Lower leg skin (tissue), 4 donors: ENCODE results near the gene CPAMD8. TPM values are rescaled to one million over a fixed set of nuclear protein-coding genes. Genes with fewer than 3 reads are reported as not detected.

ENCODE experiments used
- DNase-seq, 2 donors: peaks; one replicate each; pipeline ENCODE4 v3.0.0-alpha.2; 2019; ENCODE audit warnings: low spot score in 2 of 2
- H3K4me3 ChIP-seq: fragments of 200-600 bp; sonication (generic); 2 replicates; pipeline ENCODE4 v1.5.1; 2017; ENCODE audit warnings: mild to moderate bottlenecking, low read depth; ENCODE audit not compliant: poor library complexity, severe bottlenecking
- CTCF ChIP-seq, 3 donors: fragments of 450-650 bp; IDR thresholded peaks; one replicate each; pipeline ENCODE4 v1.5.1; 2016; ENCODE audit warnings: antibody characterized with exemption in 3 of 3, mild to moderate bottlenecking in 3 of 3, moderate library complexity in 2 of 3
- POLR2A ChIP-seq, 2 donors: fragments of 450-650 bp; IDR thresholded peaks; one replicate each; pipeline ENCODE4 v1.6.1; 2016 to 2017; ENCODE audit warnings: antibody characterized with exemption in 2 of 2, mild to moderate bottlenecking in 1 of 2, moderate library complexity in 1 of 2
- WGBS, 2 donors: methylation state at CpG; one replicate each; pipeline ENCODE4 v1.1.5; 2018; 5-methylcytosine and 5-hydroxymethylcytosine counted together
- intact Hi-C: fragments of 100-400 bp; cut with DNase I; formaldehyde crosslinking; loops from one replicate; pipeline ENCODE4 v1.15.0; 2023; ENCODE audit warnings: low total_unique reads
- total RNA-seq, 4 donors: library from RNA; depleted of rRNA; stranded (reverse); fragments of >200 nt; gene quantifications; one replicate each; pipeline ENCODE4 v1.1.0, GENCODE V29; 2016

CPAMD8 gene
- total RNA-seq, 4 donors from 2014 or later: 8.1 to 14.0 (median 13.0) TPM

GRCh38 chr19:16860118-16860517 is 166.5 kb downstream of the CPAMD8 start:
- intact Hi-C loops: no loop called here
- no peak overlapping the region for H3K4me3 ChIP-seq
- WGBS, 2 donors: 83 to 84% methylated on average over 20 of the region's 20 CpGs
- no peak for TF ChIP-seq POLR2A (IDR thresholded peaks at IDR 0.05)
- DNase-seq: no peak

GRCh38 chr19:16859626-16860025 is 167.0 kb downstream of the CPAMD8 start:
- intact Hi-C loops: no loop called here
- H3K4me3 ChIP-seq: no peak overlapping the region
- DNase-seq: no peak
- 94 to 98% methylated on average over 7 of the region's 7 CpGs for WGBS, 2 donors
- TF ChIP-seq CTCF (IDR thresholded peaks at IDR 0.05) (no peak), POLR2A (IDR thresholded peaks at IDR 0.05) (no peak)

GRCh38 chr19:16856091-16856490 is 170.5 kb downstream of the CPAMD8 start:
- intact Hi-C loops: no loop called here
- TF ChIP-seq CTCF (IDR thresholded peaks at IDR 0.05) (no peak), POLR2A (IDR thresholded peaks at IDR 0.05) (no peak)
- 91 to 94% methylated on average over 9 of the region's 9 CpGs for WGBS, 2 donors
- no peak for DNase-seq
- no peak overlapping the region for H3K4me3 ChIP-seq

GRCh38 chr19:16853066-16853465 is 173.5 kb downstream of the CPAMD8 start:
- no peak overlapping the region for H3K4me3 ChIP-seq
- WGBS, 2 donors: 92 to 93% methylated on average over 6 to 7 of the region's 7 CpGs
- no peak for TF ChIP-seq CTCF (IDR thresholded peaks at IDR 0.05)
- TF ChIP-seq POLR2A (IDR thresholded peaks at IDR 0.05): no peak
- no peak for DNase-seq
- intact Hi-C loops: no loop called here

- intact Hi-C loops: no loop called here
- WGBS, 2 donors: 91 to 94% methylated on average over 32 to 33 of the region's 33 CpGs
- no peak for DNase-seq
- H3K4me3 ChIP-seq: no peak overlapping the region
- no peak for TF ChIP-seq CTCF (IDR thresholded peaks at IDR 0.05)
- TF ChIP-seq POLR2A (IDR thresholded peaks at IDR 0.05): no peak
Measured at GRCh38 chr19:16851031-16851712, 175.4 kb downstream of the CPAMD8 start.

- H3K4me3 ChIP-seq: no peak overlapping the region
- intact Hi-C loops: no loop called here
- TF ChIP-seq POLR2A (IDR thresholded peaks at IDR 0.05): no peak
- no peak for TF ChIP-seq CTCF (IDR thresholded peaks at IDR 0.05)
- WGBS, 2 donors: 95 to 96% methylated on average over 4 of the region's 4 CpGs
- DNase-seq: no peak
Measured at GRCh38 chr19:16850133-16850532, 176.5 kb downstream of the CPAMD8 start.
